GM10266 (cell line): ENCODE data around the gene RCC2.

ENCODE experiments used
- DNase-seq: peaks from one replicate; pipeline ENCODE4 v3.0.0; 2012; ENCODE audit errors: extremely low spot score
- CTCF ChIP-seq: IDR thresholded peaks from 2 replicates; pipeline ENCODE4 v1.5.1; 2012; ENCODE audit warnings: mild to moderate bottlenecking, low read depth; ENCODE audit not compliant: control insufficient read depth, insufficient read depth; ENCODE audit errors: missing control alignments

RCC2 gene

DNA sequence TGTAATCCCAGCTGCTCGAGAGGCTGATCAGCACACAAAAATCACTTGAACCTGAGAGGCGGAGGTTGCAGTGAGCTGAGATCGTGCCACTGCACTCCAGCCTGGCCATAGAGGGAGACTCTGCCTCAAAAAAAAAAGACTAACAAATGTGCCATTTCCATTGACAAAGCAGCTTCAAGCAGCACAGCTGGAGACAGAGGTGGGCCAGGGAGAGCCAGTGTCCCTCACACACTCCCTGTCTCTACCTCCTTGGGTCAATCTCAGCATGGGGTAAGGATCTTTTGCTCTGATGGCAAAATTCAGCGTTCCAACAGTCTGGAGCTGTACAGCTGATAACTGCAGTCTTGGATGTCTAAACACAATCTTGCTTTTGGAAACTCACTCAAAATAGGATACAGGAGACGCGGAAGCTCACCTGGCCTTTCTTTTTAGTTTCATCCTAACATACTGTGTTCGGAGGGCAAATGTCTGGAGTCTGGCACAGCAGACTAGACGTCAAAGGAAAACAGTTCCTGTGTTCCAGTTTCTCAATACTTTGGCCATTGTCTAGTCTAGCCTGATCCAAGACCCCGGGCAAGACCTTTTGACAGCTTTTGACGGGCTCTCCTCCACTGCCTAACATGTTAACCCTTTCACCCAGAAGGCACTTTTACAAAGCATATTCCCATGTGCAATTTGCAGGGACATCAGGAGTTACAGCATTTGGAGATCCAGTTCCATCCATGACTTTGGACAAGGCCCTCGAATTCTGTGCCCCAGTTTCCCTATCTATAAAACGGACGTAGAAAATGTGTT is 2.9 kb downstream of the RCC2 start:
- DNase-seq, result no peak
- TF ChIP-seq CTCF, result no peak

DNA sequence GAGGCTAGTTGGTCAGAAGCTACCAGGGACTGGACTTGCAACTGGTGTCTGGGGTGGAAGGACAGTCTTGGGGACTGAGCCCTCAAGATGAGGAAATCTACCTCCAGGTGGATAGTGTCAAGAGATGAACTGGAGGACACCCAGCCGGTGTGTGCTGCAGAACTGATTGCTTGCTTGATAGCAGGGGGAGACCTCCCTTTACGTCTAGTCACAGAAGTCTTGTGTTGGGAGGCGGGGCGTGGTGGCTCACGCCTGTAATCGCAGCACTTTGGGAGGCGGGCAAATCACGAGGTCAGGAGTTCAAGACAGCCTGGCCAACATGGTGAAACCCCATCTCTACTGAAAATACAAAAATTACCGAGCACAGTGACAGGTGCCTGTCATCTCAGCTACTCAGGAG is 4.9 kb downstream of the RCC2 start:
- no peak for TF ChIP-seq CTCF
- DNase-seq, result no peak

GRCh38 chr1:17434016-17434415 is 5.5 kb downstream of the RCC2 start:
- no peak for TF ChIP-seq CTCF
- DNase-seq, result no peak

GRCh38 chr1:17433261-17433660 is 6.2 kb downstream of the RCC2 start:
- no peak for DNase-seq
- no peak for TF ChIP-seq CTCF

GRCh38 chr1:17432412-17432811 is 7.1 kb downstream of the RCC2 start:
- DNase-seq, result no peak
- TF ChIP-seq CTCF, result no peak

DNA sequence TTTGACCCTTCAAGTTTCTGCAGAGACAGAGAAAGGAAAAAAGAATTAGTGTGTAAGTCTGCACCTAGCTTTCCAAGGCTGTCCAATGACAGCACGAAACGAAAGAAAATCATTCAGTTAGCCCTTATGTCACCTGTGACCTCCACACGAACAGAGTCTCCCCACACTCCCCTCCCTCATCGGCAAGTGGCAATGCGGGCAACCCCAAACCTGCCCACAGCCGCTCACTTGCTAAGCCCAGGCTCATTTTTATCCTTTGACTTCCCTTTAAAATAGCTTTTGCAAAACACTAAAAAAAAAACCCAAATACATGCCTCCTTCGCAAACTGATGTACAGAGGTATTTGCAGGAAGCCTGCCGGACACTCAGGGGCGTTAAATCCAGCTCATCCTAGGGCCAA is 10.3 kb downstream of the RCC2 start:
- no peak for TF ChIP-seq CTCF
- DNase-seq, result no peak
